Stimulated activated naive B cell treated with anti-CD40 and anti-IgM and Interleukin-4, amounts not matched to agents 10 μg/mL and 1 μg/mL and 100 μg/mL, for 72 hours (primary cell): ENCODE results near the gene SLC30A7.
"Not testable (repeated sequence)": the region's sequence is repeated elsewhere in the genome, so short reads cannot be mapped to it uniquely, and the experiment has no call there.

ENCODE experiments used
- ATAC-seq, 2 donors: fragments of 150-1000 bp; cut with Tn5 transposase; replicated peaks; 2 replicates each; pipeline ENCODE4 v1.10.0; 2021; ENCODE audit warnings: moderate library complexity in 1 of 2
- DNase-seq: peaks from one replicate; pipeline ENCODE4 v3.0.0; 2021
- H3K27ac Mint-ChIP-seq: one replicate; pipeline ENCODE4 v1.8.0; 2022; ENCODE audit warnings: mild to moderate bottlenecking, mixed read lengths
- H3K27me3 Mint-ChIP-seq, 2 donors: one replicate each; pipeline ENCODE4 v1.8.0; 2022; ENCODE audit warnings: mixed read lengths in 2 of 2
- H3K36me3 Mint-ChIP-seq, 2 donors: one replicate each; pipeline ENCODE4 v1.8.0; 2022; ENCODE audit warnings: mixed read lengths in 2 of 2, mild to moderate bottlenecking in 1 of 2
- H3K4me1 Mint-ChIP-seq, 2 donors: one replicate each; pipeline ENCODE4 v1.8.0; 2022; ENCODE audit warnings: mixed read lengths in 2 of 2, mild to moderate bottlenecking in 1 of 2
- H3K4me3 Mint-ChIP-seq, 2 donors: one replicate each; pipeline ENCODE4 v1.8.0; 2022; ENCODE audit warnings: mild to moderate bottlenecking in 2 of 2, mixed read lengths in 2 of 2, moderate library complexity in 1 of 2
- H3K9me3 Mint-ChIP-seq, 2 donors: one replicate each; pipeline ENCODE4 v1.8.0; 2022; ENCODE audit warnings: mixed read lengths in 2 of 2, mild to moderate bottlenecking in 1 of 2

The SLC30A7 gene

DNA sequence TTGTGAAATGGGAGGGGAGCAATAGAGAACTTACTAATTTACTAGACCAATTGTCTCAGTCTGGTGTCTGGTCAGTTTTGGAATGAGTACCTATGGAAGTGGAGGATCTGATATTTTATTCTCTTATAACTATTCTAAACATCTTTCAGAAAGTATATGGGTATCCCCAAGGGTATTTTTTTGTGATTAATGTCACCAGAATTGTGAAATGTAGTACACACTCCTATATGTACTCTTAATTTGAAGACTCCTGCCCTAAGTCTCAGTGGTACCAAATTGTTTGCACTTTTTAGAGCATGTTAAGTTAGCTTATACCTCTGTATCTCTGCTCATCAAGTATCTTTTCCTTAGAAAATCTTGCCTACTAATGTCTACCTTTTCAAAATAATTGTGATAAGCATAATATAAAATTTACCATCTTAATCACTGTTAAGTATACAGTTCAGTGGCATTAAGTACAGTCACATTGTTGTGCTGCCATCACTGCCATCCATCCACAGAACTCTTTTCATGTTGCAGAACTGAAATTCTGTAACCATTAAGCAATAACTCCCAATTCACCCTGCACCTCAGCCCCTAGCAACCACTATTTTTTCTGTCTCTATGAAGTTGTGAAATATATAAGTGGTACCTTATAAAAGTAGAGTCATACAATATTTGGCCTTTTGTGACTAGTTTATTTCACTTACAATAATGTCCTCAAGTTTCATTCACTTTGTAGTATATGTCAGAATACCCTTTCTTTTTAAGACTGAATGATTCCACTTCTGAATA lies 40.5 kb downstream of the SLC30A7 start:
- Mint-ChIP-seq H3K9me3 (peaks cover 5 to 7% of the 10 kb centered on the region in 2 donors), H3K4me1 (peaks cover 18 to 32% of the 10 kb centered on the region in 2 donors), H3K36me3 (peaks cover 50 to 70% of the 10 kb centered on the region in 2 donors)

DNA sequence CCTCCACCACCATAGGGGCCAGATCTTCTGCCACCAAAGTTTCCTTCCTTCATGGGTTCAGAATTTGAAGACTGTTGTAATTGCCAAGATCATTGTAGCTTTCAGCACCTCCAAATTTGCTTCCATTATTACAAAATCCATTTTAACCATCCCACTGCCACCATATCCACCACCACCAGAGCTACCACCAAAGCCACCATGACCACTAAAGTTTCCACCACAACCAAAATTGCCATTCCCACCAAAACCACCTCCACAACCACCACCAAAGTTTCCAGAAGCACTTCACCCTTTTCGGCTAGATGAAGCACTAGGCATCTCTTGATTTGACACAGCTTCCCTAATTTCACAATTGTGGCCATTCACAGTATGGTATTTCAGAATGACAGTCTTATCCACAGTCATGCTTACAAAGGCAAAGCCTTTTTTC lies 45.2 kb downstream of the SLC30A7 start:
- Mint-ChIP-seq H3K4me3 (peak overlapping the region; percentile 53 to 80), H3K4me1 (peaks cover 32 to 49% of the 10 kb centered on the region in 2 donors), H3K27me3 (peaks cover 0 to 4% of the 10 kb centered on the region in 2 donors), H3K9me3 (peaks cover 5 to 10% of the 10 kb centered on the region in 2 donors), H3K27ac (peak overlapping the region; percentile 96), H3K36me3 (peaks cover 48 to 65% of the 10 kb centered on the region in 2 donors)
- ATAC-seq (peak; percentile 88 to 95), DNase-seq (peak; percentile 59)

More for the DNA sequence above, 40.5 kb downstream of the SLC30A7 start:
- Mint-ChIP-seq H3K4me3 (no peak overlapping the region), H3K27ac (no peak overlapping the region), H3K27me3 (peaks cover 0 to 4% of the 10 kb centered on the region in 2 donors)
- ATAC-seq (no peak), DNase-seq (no peak)

- no peak for ATAC-seq
- no peak for DNase-seq
- Mint-ChIP-seq H3K27me3 (peaks cover 0 to 4% of the 10 kb centered on the region in 2 donors), H3K36me3 (peaks cover 50 to 66% of the 10 kb centered on the region in 2 donors), H3K9me3 (peaks cover 5 to 11% of the 10 kb centered on the region in 2 donors), H3K27ac (peak overlapping the region; percentile 96), H3K4me1 (peaks cover 32 to 49% of the 10 kb centered on the region in 2 donors), H3K4me3 (peak overlapping the region; percentile 20 to 47)
These were observed 45.8 kb downstream of the SLC30A7 start for GRCh38 chr1:100941580-100942216.

GRCh38 chr1:100942304-100943046 lies 46.6 kb downstream of the SLC30A7 start:
- peaks cover 39 to 55% of the 10 kb centered on the region in 2 donors for H3K4me1 Mint-ChIP-seq
- peak; percentile 43 to 64 for ATAC-seq
- peaks cover 10 to 17% of the 10 kb centered on the region in 2 donors for H3K9me3 Mint-ChIP-seq
- peaks cover 54 to 70% of the 10 kb centered on the region in 2 donors for H3K36me3 Mint-ChIP-seq
- peak overlapping the region in 1 of 2 donors; percentile 20 for H3K4me3 Mint-ChIP-seq
- H3K27me3 Mint-ChIP-seq = peaks cover 0 to 4% of the 10 kb centered on the region in 2 donors
- DNase-seq = no peak
- H3K27ac Mint-ChIP-seq = peak overlapping the region; percentile 86

- DNase-seq (no peak), ATAC-seq (no peak)
- H3K27ac Mint-ChIP-seq = no peak overlapping the region
- H3K27me3 Mint-ChIP-seq = peaks cover 0 to 4% of the 10 kb centered on the region in 2 donors
- peaks cover 17 to 20% of the 10 kb centered on the region in 2 donors for H3K9me3 Mint-ChIP-seq
- H3K4me1 Mint-ChIP-seq = peaks cover 46 to 56% of the 10 kb centered on the region in 2 donors
- peaks cover 56 to 70% of the 10 kb centered on the region in 2 donors for H3K36me3 Mint-ChIP-seq
- H3K4me3 Mint-ChIP-seq = no peak overlapping the region
These were observed 47.6 kb downstream of the SLC30A7 start for GRCh38 chr1:100943533-100943932.

GRCh38 chr1:100946064-100946463 lies 50.2 kb downstream of the SLC30A7 start:
- H3K36me3 Mint-ChIP-seq = peaks cover 62 to 77% of the 10 kb centered on the region in 2 donors
- DNase-seq, H3K27ac Mint-ChIP-seq, H3K27me3 Mint-ChIP-seq, H3K4me3 Mint-ChIP-seq, ATAC-seq: not testable (repeated sequence)
- peaks cover 18 to 21% of the 10 kb centered on the region in 2 donors for H3K9me3 Mint-ChIP-seq
- peaks cover 61 to 74% of the 10 kb centered on the region in 2 donors for H3K4me1 Mint-ChIP-seq

GRCh38 chr1:100947816-100948215 lies 51.9 kb downstream of the SLC30A7 start:
- peaks cover 67 to 84% of the 10 kb centered on the region in 2 donors for H3K36me3 Mint-ChIP-seq
- peaks cover 55 to 67% of the 10 kb centered on the region in 2 donors for H3K4me1 Mint-ChIP-seq
- peaks cover 16 to 22% of the 10 kb centered on the region in 2 donors for H3K9me3 Mint-ChIP-seq
- ATAC-seq, H3K4me3 Mint-ChIP-seq, DNase-seq, H3K27ac Mint-ChIP-seq, H3K27me3 Mint-ChIP-seq: not testable (repeated sequence)

- peak overlapping the region; percentile 79 for H3K27ac Mint-ChIP-seq
- peaks cover 23 to 25% of the 10 kb centered on the region in 2 donors for H3K9me3 Mint-ChIP-seq
- H3K4me3 Mint-ChIP-seq = peak overlapping the region; percentile 9 to 48
- H3K27me3 Mint-ChIP-seq, ATAC-seq, DNase-seq: not testable (repeated sequence)
- H3K36me3 Mint-ChIP-seq = peaks cover 70 to 87% of the 10 kb centered on the region in 2 donors
- H3K4me1 Mint-ChIP-seq = peaks cover 53 to 59% of the 10 kb centered on the region in 2 donors
These were observed 53.0 kb downstream of the SLC30A7 start for GRCh38 chr1:100948721-100949405.

DNA sequence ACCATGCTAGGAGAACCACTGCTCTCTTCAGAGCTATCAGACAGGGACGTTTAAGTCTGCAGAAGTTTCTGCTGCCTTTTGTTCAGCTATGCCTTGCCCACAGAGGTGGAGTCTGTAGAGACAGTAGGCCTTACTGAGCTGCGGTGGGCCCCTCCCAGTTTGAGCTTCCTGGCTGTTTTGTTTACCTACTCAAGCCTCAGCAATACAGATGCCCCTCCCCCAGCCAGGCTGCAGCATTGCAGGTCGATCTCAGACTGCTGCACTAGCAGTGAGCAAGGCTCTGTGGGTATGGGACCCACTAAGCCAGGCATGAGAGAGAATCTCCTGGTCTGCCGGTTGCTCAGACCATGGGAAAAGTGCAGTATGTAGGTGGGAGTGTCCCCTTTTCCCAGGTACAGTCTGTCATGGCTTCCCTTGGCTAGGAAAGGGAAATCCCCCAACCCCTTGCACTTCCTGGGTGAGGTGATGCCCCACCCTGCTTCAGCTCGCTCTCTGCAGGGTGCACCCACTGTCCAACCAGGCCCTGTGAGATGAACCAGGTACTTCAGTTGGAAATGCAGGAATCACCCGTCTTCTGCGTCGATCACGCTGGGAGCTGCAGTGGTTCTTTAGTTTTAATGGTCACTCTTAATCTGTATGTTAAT lies 53.7 kb downstream of the SLC30A7 start:
- peaks cover 23 to 25% of the 10 kb centered on the region in 2 donors for H3K9me3 Mint-ChIP-seq
- peak; percentile 81 to 83 for ATAC-seq
- DNase-seq = peak; percentile 27
- peaks cover 53 to 59% of the 10 kb centered on the region in 2 donors for H3K4me1 Mint-ChIP-seq
- not testable (repeated sequence) for H3K27me3 Mint-ChIP-seq
- H3K27ac Mint-ChIP-seq = peak overlapping the region; percentile 65
- peak overlapping the region in 1 of 2 donors; percentile 48 for H3K4me3 Mint-ChIP-seq
- H3K36me3 Mint-ChIP-seq = peaks cover 68 to 85% of the 10 kb centered on the region in 2 donors

DNA sequence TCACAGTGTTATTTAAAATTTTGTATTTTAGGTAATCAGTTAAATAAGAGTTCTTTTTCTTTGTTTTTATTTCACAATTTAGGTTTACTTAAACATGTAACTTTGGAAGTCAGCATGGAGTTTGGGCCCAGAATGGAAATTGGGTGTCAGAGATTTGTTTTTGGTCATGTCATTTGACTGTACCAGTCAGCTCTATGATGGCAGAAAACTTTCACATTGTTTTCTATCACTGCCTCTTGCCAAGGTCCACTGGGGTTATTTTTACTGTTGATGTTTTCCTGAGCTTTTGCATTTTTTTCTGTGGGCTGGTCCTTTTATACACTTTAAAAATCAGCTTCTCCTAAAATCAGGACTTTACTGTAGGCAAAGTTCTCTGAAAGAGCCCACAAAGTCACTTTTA lies 54.4 kb downstream of the SLC30A7 start:
- peaks cover 23 to 25% of the 10 kb centered on the region in 2 donors for H3K9me3 Mint-ChIP-seq
- no peak overlapping the region for H3K4me3 Mint-ChIP-seq
- ATAC-seq (no peak), DNase-seq (no peak)
- peaks cover 53 to 59% of the 10 kb centered on the region in 2 donors for H3K4me1 Mint-ChIP-seq
- no peak overlapping the region for H3K27ac Mint-ChIP-seq
- H3K36me3 Mint-ChIP-seq = peaks cover 62 to 78% of the 10 kb centered on the region in 2 donors
- H3K27me3 Mint-ChIP-seq = no peaks in the 10 kb centered on the region

GRCh38 chr1:100950781-100951180 lies 54.9 kb downstream of the SLC30A7 start:
- H3K27me3 Mint-ChIP-seq = no peaks in the 10 kb centered on the region
- peaks cover 49 to 57% of the 10 kb centered on the region in 2 donors for H3K4me1 Mint-ChIP-seq
- no peak for ATAC-seq
- H3K4me3 Mint-ChIP-seq = no peak overlapping the region
- no peak for DNase-seq
- H3K27ac Mint-ChIP-seq = no peak overlapping the region
- peaks cover 61 to 74% of the 10 kb centered on the region in 2 donors for H3K36me3 Mint-ChIP-seq
- peaks cover 23 to 25% of the 10 kb centered on the region in 2 donors for H3K9me3 Mint-ChIP-seq

DNA sequence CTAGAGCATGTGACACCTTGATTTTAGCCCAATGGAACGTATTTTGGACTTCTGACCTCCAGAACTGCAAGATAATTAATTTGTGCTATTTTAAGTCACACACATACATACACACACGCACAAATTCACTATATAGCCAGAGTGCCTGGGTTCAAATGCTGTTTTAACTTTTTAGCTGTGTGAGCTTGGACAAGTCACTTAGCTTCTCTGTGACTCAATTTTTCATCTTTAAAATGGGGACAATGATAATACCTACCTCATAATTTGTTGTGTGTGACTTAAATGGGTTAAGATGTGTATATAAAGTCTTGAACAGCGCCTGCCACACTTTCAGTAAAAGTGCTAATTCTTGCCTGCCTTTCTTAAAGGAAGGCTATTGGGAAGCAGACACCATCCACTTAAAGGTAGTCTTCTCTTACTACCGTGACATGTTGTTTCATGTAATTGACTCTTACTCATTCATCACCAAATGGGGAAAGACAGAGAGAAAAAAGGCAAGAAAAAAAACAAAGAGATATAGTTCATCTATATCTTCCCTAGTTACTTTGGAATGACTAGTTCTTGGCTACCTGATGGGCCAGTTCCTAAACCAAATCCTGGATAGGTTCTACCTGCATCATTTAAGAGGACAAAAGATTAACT lies 56.3 kb downstream of the SLC30A7 start:
- H3K4me1 Mint-ChIP-seq = peaks cover 39 to 43% of the 10 kb centered on the region in 2 donors
- no peaks in the 10 kb centered on the region for H3K27me3 Mint-ChIP-seq
- ATAC-seq (no peak), DNase-seq (no peak)
- H3K4me3 Mint-ChIP-seq = no peak overlapping the region
- peaks cover 18 to 20% of the 10 kb centered on the region in 2 donors for H3K9me3 Mint-ChIP-seq
- peaks cover 47 to 59% of the 10 kb centered on the region in 2 donors for H3K36me3 Mint-ChIP-seq
- H3K27ac Mint-ChIP-seq = no peak overlapping the region
